Right atrium auricular region (tissue), 2 donors: ENCODE data around the gene CCDC178. TPM values are rescaled to one million over a fixed set of nuclear protein-coding genes. Genes with fewer than 3 reads are reported as not detected.

Experiments
- DNase-seq: peaks from one replicate; pipeline ENCODE4 v3.0.0-alpha.2; 2019; ENCODE audit warnings: low spot score
- H3K27ac ChIP-seq, 2 donors: fragments of 200-600 bp; sonication (generic); 1 replicate in 1 of 2; 2 replicates in 1 of 2; pipeline ENCODE4 v1.5.1; 2016 to 2019
- H3K27me3 ChIP-seq, 2 donors: fragments of 200-600 bp; sonication (generic); one replicate each; pipeline versions ENCODE4 v1.5.1 to v1.6.0; 2017 to 2019
- H3K36me3 ChIP-seq: fragments of 200-600 bp; sonication (generic); one replicate; pipeline ENCODE4 v1.5.1; 2016
- H3K4me1 ChIP-seq, 2 donors: fragments of 200-600 bp; sonication (generic); one replicate each; pipeline versions ENCODE4 v1.5.1 to v1.6.0; 2017 to 2019
- H3K4me3 ChIP-seq, 2 donors: fragments of 200-600 bp; sonication (generic); 1 replicate in 1 of 2; 2 replicates in 1 of 2; pipeline ENCODE4 v1.5.1; 2017 to 2019; ENCODE audit warnings: mild to moderate bottlenecking in 1 of 2, moderate library complexity in 1 of 2
- H3K9me3 ChIP-seq, 2 donors: fragments of 200-600 bp; sonication (generic); one replicate each; pipeline ENCODE4 v1.5.1; 2019
- total RNA-seq, 2 donors: library from RNA; depleted of rRNA; stranded (reverse); fragments of >200 nt; gene quantifications; one replicate each; pipeline ENCODE4 v1.1.0, GENCODE V29; 2016
- TF ChIP-seq, protein P1 (sequence below), 2 donors: fragments of 200-600 bp; sonication (generic); IDR thresholded peaks; one replicate each; pipeline ENCODE4 v1.5.1; 2019; ENCODE audit warnings: antibody characterized with exemption in 2 of 2

The CCDC178 gene
- total RNA-seq, 2 donors from 2014 or later: not detected

DNA sequence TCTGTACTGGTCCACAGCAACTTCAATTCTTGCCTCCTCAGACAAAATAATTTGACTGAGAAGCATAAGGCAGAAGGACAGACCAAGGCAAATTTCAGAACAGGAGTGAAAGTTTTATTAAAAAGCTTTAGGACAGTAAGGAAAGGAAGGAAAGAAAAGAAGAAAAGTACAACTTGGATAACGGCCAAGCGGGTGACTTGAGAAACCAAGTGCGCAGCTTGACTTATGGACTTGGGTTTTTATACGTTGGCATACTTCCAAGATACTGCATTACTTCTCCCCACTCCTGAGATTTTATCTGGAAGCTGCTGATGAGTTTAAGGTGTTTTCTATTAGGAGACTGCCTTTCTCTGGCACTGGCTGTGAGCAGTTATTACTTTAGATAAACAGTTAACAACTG lies 64.7 kb downstream of the CCDC178 start:
- H3K4me3 ChIP-seq: no peak overlapping the region
- no peaks in the 10 kb centered on the region for H3K4me1 ChIP-seq
- TF ChIP-seq, protein P1, sequence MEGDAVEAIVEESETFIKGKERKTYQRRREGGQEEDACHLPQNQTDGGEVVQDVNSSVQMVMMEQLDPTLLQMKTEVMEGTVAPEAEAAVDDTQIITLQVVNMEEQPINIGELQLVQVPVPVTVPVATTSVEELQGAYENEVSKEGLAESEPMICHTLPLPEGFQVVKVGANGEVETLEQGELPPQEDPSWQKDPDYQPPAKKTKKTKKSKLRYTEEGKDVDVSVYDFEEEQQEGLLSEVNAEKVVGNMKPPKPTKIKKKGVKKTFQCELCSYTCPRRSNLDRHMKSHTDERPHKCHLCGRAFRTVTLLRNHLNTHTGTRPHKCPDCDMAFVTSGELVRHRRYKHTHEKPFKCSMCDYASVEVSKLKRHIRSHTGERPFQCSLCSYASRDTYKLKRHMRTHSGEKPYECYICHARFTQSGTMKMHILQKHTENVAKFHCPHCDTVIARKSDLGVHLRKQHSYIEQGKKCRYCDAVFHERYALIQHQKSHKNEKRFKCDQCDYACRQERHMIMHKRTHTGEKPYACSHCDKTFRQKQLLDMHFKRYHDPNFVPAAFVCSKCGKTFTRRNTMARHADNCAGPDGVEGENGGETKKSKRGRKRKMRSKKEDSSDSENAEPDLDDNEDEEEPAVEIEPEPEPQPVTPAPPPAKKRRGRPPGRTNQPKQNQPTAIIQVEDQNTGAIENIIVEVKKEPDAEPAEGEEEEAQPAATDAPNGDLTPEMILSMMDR (IDR thresholded peaks at IDR 0.05): no peak
- no peaks in the 10 kb centered on the region for H3K27me3 ChIP-seq
- no peak overlapping the region for H3K27ac ChIP-seq
- no peak for DNase-seq
- no peaks in the 10 kb centered on the region for H3K36me3 ChIP-seq
- no peaks in the 10 kb centered on the region for H3K9me3 ChIP-seq

DNA sequence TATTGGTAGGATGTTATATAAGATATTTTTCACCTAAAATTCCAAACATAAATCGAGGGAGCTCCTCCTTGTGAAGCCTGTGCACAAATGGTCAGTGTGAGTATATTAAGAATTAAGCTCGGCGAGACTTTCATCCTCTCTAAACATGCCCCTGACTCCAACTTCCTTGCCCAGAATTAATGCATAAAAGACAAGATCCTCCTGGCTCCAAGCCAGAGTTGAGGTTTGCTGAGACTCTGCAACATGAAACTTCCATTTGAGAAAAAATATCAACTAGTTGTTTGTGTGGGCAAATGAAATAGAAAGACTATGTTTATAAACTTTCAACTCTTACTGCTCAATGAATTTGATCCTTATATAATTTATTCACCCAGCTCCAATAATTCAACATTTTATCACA lies 68.1 kb downstream of the CCDC178 start:
- DNase-seq: no peak
- TF ChIP-seq, protein P1 (IDR thresholded peaks at IDR 0.05): no peak
- Histone ChIP-seq H3K27ac (no peak overlapping the region), H3K4me3 (no peak overlapping the region), H3K9me3 (no peaks in the 10 kb centered on the region), H3K27me3 (no peaks in the 10 kb centered on the region), H3K4me1 (no peaks in the 10 kb centered on the region), H3K36me3 (no peaks in the 10 kb centered on the region)

GRCh38 chr18:33369711-33370449 lies 70.6 kb downstream of the CCDC178 start:
- H3K4me1 ChIP-seq: no peaks in the 10 kb centered on the region
- TF ChIP-seq, protein P1 (IDR thresholded peaks at IDR 0.05): no peak
- H3K9me3 ChIP-seq: no peaks in the 10 kb centered on the region

DNA sequence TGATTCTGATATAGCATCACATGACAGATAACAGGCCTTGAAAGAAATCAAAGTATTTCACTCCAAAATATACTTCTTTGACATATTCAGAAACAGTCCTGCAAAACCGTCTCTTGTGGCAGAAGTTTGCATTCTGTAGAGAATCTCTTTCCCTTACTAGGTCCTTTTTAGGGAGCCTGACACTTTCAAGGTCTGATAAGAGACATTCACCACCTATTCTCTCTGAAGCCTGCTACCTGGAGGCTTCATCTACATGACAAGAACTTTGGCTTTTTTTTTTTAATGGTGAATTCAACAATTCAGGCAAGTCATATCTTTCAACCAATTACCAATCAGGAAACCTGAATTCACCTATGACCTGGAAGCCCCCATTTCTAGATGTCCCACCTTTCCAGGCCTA lies 83.8 kb downstream of the CCDC178 start:
- DNase-seq: no peak
- peaks cover 0 to 23% of the 10 kb centered on the region in 2 donors for H3K9me3 ChIP-seq
- TF ChIP-seq, protein P1 (IDR thresholded peaks at IDR 0.05): no peak
- H3K4me1 ChIP-seq: no peaks in the 10 kb centered on the region
- H3K27ac ChIP-seq: no peak overlapping the region
- H3K36me3 ChIP-seq: no peaks in the 10 kb centered on the region
- no peaks in the 10 kb centered on the region for H3K27me3 ChIP-seq
- no peak overlapping the region for H3K4me3 ChIP-seq

More at GRCh38 chr18:33369711-33370449, 70.6 kb downstream of the CCDC178 start:
- H3K36me3 ChIP-seq: no peaks in the 10 kb centered on the region
- H3K27me3 ChIP-seq: no peaks in the 10 kb centered on the region
- no peak for DNase-seq
- no peak overlapping the region for H3K27ac ChIP-seq
- no peak overlapping the region for H3K4me3 ChIP-seq

- Histone ChIP-seq H3K9me3 (peaks cover 0 to 17% of the 10 kb centered on the region in 2 donors), H3K27ac (no peak overlapping the region), H3K4me3 (no peak overlapping the region), H3K4me1 (no peaks in the 10 kb centered on the region), H3K36me3 (no peaks in the 10 kb centered on the region), H3K27me3 (no peaks in the 10 kb centered on the region)
- no peak for DNase-seq
- TF ChIP-seq, protein P1 (IDR thresholded peaks at IDR 0.05): no peak
These were observed 84.8 kb downstream of the CCDC178 start for GRCh38 chr18:33355756-33356155.

DNA sequence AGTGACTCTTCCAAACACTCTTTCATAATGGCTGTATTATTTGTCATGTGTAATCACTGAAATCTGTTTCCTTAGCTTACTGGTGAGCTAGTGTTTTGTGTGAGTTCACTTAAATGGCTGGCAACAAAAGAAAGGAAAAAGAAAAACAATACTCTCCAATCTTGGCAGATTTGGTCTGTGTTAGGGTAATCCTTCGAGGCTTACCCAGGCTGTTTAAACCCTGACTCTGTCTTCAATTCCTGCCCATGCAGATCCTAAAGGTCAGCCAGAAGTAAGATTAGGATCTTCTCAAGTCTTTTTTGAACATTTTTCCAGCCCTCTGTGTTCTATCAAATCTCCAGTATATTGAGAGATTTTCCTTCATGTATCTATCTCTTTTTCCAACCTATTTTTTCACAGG lies 85.3 kb downstream of the CCDC178 start:
- H3K27me3 ChIP-seq: no peaks in the 10 kb centered on the region
- H3K9me3 ChIP-seq: peaks cover 0 to 14% of the 10 kb centered on the region in 2 donors
- no peaks in the 10 kb centered on the region for H3K4me1 ChIP-seq
- H3K4me3 ChIP-seq: no peak overlapping the region
- TF ChIP-seq, protein P1 (IDR thresholded peaks at IDR 0.05): no peak
- no peaks in the 10 kb centered on the region for H3K36me3 ChIP-seq
- DNase-seq: no peak
- no peak overlapping the region for H3K27ac ChIP-seq
